Stomach (tissue), 4 donors: ENCODE results near the gene SEC22B.
"Not testable (repeated sequence)": the region's sequence is repeated elsewhere in the genome, so short reads cannot be mapped to it uniquely, and the experiment has no call there.

Source experiments
- CTCF ChIP-seq, 7 experiments: fragments of 450-650 bp in 4 of 7; fragments of 200-600 bp in 3 of 7; sonication (generic) in 3 of 7; IDR thresholded peaks; one replicate each; pipeline ENCODE4 v1.5.1; 2016 to 2019; ENCODE audit warnings: antibody characterized with exemption in 7 of 7, control low read depth in 2 of 7, mild to moderate bottlenecking in 1 of 7
- EP300 ChIP-seq: sonication (generic); formaldehyde crosslinking; IDR thresholded peaks from one replicate; pipeline ENCODE4 v1.6.1; 2017; ENCODE audit warnings: antibody characterized with exemption
- POLR2AphosphoS5 ChIP-seq, 3 donors: sonication (generic); formaldehyde crosslinking; IDR thresholded peaks; one replicate each; pipeline ENCODE4 v1.6.1; 2016; ENCODE audit warnings: antibody characterized with exemption in 3 of 3

- not testable (repeated sequence) for TF ChIP-seq CTCF (IDR thresholded peaks at IDR 0.05); POLR2AphosphoS5 (IDR thresholded peaks at IDR 0.05); EP300
These were observed 55.8 kb downstream of the SEC22B start for GRCh38 chr1:120120525-120120924.
